GM21529 (cell line): ENCODE results near the gene SCD.

Experiments used
- ATAC-seq: cut with Tn5 transposase; IDR thresholded peaks from one replicate; pipeline ENCODE4 v1.9.1; 2021; ENCODE audit not compliant: unreplicated experiment

SCD gene

DNA sequence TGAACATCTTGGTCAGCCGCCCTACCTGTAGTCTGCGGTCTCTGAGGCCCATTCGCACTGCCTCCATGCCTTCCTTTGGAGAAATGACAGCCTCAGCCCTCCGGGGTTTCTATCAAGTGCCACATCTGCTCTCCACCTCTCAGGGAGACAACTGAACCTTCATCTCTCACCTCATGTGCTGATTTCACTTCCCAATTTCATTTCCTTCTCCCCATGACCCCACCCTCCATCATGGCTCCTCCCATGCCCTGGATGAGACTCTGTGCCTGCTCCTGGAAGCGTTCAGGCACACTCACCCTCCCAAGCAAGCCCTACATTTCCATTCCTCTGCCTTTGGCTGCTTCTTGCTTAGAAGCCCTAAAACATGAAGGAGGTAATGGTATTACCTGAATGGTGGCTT, 7.8 kb upstream of the SCD start:
- ATAC-seq, result peak; percentile 82

DNA sequence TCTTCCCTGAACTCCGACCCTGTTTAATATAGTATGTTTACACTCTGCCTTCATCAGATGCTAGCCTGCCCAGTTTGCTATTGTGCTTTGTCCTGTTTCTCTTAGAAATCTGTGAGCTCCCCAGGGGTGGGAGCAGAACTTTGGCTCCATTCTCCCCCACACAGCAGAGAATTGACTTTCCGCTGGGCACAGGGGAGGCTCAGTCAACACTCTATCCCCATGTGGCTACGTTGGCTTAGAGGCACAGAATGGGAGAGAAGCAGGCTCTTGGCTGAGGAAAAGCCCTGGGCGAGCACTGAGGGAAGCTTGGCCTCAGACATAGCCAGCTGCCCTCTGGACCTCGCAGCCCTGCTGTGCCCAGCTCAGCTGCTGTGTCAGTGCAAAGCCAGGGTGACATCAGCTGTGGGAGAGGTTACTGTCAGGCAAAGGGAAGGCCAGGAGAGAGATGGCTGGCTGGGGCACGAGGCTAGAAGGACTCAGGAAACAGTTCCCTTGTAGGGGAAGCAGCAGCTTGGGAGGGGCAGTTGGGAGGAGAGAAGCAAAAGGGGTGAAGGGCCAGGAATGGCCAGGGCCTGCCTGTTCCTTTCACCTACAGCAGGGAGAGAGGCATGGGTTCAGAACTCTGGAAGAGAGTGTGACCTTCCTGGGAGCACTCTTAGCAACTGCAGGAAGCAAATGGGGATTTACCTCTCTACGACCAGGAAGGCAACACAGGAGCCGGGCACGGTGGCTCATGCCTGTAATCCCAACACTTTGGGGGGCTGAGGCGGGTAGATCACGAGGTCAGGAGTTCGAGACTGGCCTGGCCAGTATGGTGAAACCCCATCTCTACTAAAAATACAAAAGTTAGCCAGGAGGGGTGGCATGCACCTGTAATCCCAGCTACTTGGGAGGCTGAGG, 5.8 kb upstream of the SCD start:
- ATAC-seq, result no peak

DNA sequence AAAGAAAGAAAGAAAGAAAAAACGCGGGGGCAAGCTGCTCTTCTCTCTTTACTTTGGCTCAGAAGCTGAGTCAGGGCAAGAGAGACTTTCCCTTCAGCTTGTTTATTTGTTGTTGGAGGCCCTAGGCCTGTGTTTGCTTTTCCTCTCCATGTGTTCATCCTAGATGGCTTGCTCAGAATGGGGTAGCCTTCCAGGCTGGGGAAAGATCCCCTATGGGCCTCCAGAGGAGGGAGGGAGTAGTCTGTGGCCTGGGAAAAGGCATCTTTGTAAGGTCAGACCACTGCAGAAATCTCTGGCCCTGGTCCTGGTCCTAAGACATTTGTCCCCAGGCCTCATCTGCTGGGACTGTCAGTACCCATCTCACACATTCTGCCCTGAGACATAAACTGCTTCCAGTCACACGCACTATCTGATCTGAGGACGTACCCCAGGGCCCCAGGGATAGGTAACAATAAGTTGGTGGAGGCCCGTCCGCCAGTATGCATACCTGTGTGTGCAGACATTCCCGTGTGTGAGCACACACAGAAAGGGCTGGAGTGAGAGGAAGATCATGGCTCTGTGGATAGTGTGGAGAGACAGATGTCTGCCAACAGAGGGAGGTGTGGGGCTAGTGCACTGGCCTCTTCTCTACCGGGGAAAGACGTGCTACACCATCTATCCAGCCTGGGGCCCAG, 4.9 kb upstream of the SCD start:
- ATAC-seq, result peak; percentile 30

DNA sequence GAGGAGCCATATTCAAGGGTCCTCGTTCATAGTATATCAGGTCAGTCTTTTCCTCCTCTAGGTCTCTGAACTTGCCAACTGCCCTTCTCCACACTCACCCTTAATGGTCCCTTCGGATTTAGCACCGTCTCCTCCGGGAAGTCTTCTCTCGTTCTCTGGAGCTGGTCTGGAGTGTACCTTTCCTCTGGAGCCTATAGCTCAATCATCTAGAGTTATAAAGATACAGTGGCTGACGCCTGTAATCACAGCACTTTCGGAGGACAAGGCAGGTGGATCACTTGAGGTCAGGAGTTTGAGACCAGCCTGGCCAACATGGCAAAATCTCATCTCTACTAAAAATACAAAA, 4.4 kb upstream of the SCD start:
- no peak for ATAC-seq

DNA sequence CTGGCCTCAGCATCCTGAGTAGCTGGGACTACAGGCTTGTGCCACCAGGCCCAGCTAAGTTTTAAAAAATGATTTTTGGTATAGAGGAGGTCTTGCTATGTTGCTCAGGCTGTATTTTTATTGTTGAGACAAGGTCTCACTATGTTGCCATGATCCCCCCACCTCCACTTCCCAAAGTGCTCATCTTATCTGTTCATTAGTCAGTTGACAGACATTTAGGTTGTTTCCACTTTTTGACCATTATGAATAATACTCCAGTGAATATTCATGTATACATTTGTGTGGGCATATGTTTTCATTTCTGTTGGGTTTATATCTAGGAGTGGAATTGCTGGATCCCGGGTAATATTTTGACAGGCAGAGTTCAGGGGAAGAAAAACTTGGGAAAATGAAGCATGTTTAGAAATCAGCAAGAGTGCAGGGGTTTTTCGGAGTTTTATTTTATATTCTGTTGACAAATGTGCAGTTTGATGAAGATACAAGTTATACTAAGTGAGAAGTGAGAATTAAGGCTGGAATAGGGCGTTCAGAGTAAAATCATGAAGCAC, 2.7 kb upstream of the SCD start:
- no peak for ATAC-seq

DNA sequence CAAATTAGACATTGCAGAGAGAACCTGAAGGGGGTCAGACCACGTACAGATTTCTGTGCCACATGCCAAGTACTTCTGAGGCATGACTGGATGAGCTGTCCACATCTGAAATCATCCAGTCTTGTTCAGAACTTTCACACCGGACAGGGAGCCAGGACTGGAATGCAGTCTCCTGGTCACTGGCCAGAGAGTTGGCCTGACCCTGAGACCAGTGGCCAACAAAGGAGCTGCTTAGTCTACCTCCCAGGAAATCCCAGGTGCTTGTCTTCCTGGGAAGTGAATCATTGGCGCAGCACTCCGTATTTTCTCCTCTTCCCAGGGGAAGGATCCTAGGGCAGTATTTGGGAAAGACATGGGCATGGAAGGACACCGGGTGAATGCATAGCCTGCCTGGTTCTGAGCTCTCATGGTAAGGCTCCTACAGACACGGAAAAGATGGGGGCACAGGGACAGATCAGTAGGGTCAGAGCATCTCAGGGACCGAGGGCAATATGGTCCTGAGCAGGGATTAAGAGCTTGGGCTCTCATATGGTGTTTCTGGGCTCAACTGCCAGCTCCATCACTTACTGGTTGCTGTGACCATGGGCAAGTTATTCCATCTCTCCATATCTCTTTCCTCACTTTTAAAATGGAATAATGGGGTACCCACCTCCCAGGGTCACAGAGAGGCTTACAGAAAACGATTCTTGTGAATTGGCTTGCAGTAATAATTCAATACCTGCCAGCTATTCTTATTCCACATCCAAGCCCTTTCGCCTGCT, 1.3 kb upstream of the SCD start:
- no peak for ATAC-seq

DNA sequence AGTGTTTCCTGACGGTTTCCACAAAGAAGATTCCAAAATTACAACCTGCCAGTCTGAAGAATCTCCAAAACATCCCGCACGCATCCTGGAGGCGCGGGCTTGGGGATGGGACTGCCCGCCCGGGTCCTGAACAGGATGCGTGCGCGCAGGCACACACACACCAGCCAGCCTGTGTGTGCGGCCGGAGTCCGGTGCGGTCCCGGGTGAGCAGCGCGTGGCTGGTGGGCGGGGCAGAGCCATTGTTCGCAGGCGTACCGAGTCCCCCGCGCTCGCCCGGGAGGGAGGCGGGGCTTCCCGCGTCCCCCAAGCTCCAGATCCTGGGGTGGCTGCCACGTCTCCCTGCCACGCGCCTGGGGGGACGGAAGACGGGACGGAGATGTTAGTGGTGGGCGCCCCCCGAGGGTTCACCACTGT, 675 bp upstream of the SCD start:
- ATAC-seq, result peak; percentile 55

DNA sequence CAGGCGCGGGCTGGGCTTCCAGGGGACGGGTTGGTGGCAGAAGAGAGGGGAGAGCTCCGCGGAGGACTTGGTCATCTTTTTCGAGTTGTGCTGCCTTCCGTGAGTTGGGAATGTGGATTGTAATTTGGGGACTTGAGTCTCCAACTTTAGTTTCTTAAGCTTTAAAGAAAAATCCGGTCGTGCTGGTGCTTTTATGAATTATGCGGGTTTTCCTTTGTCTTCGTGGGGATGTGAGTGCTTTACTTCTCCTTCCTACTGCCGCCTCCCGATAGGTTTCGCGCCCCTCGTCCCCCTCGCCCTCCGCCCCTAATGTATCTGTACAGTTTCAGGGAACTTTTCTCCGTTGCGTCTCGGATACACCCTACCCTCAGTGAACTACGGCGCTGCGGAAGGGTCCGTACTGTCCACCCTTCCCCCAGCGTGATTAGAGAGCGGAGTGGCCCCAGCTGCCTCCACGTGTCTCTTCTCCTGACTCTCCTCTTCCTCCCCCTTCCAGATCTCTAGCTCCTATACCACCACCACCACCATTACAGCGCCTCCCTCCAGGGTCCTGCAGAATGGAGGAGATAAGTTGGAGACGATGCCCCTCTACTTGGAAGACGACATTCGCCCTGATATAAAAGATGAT, 649 bp downstream of the SCD start:
- ATAC-seq, result no peak

DNA sequence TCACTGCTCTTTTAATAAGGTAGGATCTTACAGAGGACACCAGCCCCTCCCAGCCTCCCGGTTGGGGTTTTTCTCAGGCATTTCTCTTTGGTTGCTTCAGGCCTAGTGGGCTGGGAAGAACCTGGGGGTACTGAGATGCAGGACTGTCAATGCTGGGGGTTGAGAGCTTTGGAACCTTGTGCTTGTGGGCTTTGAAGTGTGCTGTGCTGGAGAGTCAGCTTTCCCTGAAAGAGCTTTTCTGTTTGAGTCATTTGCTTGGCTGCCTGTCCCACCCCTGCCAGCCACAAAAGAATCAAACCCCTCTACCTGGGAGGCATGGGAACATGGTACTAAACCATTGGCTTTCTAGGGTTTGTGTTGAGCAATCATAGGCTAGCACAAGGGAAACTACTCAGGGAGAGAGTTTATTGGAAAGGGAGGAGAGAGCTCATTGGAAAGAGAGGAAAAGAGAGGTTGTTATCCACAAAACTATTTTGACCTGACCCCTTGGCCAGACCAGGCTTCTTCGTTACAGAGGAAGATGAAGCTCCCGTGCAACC, 1.4 kb downstream of the SCD start:
- ATAC-seq, result no peak

DNA sequence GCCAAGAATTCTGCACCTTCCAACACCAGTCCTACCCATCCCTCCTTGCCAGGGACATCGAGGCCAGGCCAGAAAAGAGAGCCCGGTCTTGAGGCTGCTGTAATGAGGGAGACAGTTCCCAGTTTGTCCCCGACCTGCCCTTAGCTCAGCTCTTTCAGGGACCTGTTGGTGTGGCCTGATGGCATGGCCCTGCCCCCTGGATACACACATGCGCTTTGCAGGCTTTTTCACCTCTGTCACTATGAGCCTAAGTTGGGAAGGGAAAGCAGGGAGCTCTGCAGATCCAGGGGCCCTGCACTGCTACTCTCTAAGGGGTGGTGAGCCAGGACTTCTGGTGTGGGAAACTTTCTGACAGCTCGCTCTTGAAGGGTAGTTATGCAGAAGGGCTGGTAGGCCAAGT, 2.1 kb downstream of the SCD start:
- ATAC-seq, result no peak

DNA sequence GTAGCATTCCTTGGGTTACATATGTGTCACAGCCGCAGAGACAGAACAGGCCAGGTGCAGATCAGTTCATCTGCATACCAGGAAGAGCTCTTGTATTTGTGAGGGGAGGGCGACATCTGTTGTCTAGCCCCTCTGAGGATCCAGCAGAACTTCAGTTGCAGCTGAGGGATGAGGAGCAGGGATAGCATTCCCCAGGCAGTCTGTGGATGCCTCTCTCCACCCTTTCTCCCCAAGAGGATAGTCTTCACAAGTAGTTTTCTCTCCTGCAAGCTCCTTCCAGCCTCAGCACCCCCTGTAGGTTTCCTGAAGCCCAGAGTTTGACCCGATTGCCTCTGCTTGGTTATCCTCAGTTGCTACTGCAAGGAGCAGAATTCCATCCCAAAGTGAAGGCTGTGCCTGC, 2.6 kb downstream of the SCD start:
- no peak for ATAC-seq

DNA sequence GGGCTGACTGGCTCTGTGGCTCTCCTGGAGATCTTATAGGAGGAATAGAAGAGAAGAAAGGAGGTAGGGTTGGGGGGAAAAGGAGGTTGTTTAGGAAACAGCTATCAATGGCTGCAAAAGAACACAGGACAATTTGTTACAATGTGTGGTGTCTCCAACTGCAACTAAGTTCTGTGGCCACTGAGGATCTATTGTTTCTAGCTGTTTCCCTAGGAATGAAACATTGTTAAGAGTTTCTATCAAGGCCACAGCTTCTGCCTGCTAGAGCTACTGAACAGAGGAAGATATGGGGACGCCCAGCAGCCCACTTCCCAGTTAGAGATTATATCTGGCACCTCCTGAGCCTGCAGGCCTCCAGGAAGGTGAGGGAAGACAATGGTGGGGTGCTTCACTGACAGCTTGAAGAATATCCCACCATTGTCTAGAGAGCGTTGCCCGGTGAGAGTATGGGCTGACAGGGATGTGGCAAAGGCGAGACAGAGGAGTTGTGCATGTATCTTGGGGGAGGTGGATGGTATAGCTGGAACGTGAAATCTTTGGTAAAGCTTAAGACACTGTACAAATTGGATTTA, 4.0 kb downstream of the SCD start:
- ATAC-seq, result no peak

DNA sequence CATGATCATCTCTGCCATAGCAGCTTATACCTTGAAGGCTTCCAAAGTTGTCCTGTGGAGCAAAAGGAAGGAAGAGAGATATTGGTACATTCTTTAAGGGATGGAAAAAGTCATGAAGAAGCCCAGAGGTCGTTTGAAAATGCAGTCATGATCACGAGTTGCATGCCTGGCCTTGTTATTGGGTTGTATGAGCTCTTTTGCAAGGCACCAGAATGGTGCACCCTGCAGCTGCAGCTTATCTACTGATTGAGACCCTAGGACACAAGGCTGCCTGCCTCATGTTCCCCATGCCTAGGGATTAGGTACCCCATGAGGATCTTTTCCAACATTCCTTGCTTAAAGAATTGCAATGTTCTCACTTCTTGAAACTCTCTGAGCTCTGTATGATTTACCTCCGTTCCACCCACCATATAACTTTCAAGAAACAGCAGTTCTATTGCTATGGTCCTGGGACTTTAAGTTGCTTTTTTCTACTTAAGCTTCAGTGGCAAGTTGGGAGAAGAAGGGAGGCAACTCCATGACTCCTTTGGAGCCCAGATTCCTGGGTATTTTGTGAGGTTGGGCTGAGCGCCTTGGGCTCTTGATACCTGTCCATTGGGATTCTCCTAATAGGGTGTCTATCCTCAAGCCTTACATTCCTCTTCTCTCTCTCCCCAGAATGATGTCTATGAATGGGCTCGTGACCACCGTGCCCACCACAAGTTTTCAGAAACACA, 6.9 kb downstream of the SCD start:
- no peak for ATAC-seq

DNA sequence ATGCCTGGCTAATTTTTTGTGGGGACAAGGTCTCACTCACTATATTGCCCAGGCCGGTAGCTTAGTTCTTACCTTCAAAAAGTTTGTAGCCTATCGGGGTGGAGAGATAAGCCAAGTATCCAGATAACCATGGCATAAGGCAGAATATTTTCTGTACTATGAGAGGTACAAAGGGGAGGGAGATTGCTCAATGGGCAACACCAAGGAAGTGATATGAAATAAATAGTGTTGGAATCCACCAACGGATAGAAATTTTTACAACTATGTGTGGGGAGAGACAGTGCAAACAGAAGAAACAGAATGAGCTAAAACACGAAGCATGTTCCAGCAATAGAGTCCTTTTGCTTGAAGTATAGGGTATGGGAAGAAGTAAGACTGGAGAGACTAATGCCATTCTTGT, 8.1 kb downstream of the SCD start:
- ATAC-seq, result no peak

DNA sequence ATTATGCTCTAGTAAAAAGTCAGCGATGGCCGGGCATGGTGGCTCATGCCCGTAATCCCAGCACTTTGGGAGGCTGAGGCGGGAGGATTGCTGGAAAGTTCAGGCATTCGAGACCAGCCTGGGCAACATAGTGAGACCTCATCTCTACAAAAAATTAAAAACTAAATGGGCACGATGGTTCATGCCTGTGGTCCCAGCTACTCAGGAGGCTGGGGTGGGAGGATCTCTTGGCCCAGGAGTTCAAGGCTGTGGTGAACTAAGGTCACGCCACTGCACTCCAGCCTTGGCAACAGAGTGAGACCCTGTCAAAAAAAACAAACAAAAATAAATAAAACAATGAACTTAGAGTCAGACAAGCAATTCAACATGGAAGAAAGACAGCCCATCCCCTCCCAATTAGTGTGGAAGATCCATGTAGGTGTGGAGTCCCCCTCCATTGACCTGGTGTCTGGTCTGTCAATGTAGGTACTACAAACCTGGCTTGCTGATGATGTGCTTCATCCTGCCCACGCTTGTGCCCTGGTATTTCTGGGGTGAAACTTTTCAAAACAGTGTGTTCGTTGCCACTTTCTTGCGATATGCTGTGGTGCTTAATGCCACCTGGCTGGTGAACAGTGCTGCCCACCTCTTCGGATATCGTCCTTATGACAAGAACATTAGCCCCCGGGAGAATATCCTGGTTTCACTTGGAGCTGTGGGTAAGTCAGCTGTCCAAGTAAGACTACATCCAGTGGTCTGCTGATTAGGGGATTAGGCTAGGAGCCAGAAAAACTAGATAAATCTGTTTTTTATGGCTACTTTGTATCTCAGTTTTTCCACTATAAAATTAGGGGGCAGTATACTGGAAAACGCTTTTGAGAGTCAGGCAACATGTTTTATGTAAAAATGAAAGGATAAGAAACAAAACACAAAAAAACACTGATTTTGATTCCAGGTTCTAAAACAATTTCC, 9.3 kb downstream of the SCD start:
- ATAC-seq, result no peak

DNA sequence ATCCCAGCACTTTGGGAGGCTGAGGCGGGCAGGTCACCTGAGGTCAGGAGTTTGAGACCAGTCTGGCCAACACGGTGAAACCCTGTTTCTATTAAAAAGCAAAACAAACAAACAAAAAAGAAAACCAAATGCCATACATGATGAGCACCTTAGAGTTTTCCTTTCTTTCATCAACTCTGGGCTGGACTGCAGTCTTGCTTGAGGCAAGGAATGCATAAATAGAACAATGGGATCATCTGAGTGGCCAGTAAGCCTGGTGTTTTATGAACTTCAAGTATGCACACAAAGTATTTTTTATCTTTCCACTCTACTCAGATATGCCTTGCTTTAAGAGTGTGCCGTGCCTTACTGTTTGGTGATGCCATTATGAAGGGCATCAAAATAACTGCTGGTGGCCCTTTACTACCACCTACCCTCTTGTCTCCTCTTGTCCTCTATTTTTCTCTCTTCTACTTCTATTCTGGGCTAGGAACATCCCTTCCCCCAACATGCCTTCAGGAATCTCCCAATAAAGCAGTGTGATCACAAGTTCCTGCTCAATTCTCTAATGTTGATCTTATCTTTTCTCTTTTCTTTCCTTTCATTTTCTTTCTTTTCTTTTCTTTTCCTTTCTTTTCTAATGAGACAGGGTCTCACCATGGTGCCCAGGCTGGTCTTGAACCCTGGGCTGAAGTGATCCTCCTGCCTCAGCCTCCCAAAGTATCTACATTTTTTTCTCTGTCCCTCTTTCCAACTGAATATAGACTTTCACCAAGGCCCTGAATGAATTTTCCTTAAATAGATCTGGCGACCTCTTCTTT, 10.2 kb downstream of the SCD start:
- no peak for ATAC-seq

DNA sequence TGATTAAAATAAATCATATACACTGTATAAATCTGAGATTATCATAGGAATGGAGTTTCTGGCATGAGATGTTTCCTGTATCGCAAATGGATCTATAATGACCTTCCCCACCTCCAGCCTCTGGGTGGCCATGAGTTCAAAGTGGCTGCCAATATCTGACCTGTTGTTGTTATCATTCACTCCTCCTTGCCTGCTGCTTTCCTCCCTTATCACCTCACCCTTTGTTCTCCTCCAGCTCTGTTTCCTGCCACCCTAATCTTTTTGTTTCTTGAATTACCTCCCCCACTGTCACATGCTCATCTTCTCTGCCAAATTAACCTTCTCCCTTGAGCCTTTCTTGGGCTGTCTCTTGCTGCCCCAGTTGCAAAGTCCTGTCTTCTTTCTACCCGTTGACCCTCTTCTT, 12.0 kb downstream of the SCD start:
- no peak for ATAC-seq
